ENCODE measurements around the gene HAND2.

The HAND2 gene

DNA sequence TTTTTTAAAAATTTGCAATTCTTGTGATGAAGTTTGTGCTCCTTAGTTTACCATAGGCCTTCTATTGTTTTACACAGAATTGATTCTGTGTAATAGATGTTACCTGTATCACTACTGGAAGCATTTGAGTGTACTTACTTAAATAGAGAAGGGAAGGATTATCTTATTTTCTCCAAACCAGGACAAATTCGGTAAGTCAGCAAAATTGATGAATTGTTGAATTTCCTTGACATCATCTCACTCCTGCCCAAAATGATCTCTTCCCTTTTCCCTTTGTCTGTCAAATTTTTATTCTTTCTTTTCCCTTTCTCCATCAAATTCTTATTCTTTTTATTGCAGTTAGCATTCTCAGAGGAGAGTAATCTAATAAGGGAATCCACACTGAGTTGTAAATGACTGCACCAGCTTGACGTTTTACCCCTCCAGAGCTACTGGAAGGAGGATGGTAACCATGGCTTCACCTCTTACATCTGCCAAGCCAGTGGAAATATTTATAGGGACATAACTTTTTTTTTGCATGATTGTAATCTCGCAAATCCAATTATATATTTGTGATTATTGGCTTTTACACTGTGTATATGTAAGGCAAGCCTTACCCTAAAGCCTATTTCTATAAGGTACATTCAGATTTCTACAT, 42.6 kb upstream of the HAND2 start:
- H4K20me1 ChIP-seq (ENCODE audit: insufficient read depth, low read length, poor library complexity, severe bottlenecking): no peaks in the 10 kb centered on the region
- no peaks in the 10 kb centered on the region for H3K36me3 ChIP-seq (ENCODE audit: insufficient read depth, low read length)
- no peaks in the 10 kb centered on the region for H3K9me2 ChIP-seq (replicated peaks; ENCODE audit: low read depth, low read length)
- H3K79me2 ChIP-seq (ENCODE audit: insufficient read depth, low read length): no peaks in the 10 kb centered on the region
- H3K4me3 ChIP-seq (ENCODE audit: low read length, poor library complexity, severe bottlenecking): no peak overlapping the region
- H3K9me3 ChIP-seq (ENCODE audit: insufficient read depth, low read depth, low read length): no peaks in the 10 kb centered on the region
- no peak for TF ChIP-seq EZH2phosphoT487 (IDR thresholded peaks at IDR 0.05; ENCODE audit: borderline replicate concordance)
- TF ChIP-seq, protein P1, sequence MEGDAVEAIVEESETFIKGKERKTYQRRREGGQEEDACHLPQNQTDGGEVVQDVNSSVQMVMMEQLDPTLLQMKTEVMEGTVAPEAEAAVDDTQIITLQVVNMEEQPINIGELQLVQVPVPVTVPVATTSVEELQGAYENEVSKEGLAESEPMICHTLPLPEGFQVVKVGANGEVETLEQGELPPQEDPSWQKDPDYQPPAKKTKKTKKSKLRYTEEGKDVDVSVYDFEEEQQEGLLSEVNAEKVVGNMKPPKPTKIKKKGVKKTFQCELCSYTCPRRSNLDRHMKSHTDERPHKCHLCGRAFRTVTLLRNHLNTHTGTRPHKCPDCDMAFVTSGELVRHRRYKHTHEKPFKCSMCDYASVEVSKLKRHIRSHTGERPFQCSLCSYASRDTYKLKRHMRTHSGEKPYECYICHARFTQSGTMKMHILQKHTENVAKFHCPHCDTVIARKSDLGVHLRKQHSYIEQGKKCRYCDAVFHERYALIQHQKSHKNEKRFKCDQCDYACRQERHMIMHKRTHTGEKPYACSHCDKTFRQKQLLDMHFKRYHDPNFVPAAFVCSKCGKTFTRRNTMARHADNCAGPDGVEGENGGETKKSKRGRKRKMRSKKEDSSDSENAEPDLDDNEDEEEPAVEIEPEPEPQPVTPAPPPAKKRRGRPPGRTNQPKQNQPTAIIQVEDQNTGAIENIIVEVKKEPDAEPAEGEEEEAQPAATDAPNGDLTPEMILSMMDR (conservative IDR thresholded peaks at IDR 0.05; ENCODE audit: low read length): no peak
- H3K9ac ChIP-seq (ENCODE audit: low read depth, low read length, poor library complexity, severe bottlenecking): no peak overlapping the region
- H3K4me1 ChIP-seq (ENCODE audit: insufficient read depth, low read length, poor library complexity, severe bottlenecking): no peaks in the 10 kb centered on the region
- no peak overlapping the region for H3K4me2 ChIP-seq (ENCODE audit: low read depth, low read length, poor library complexity, severe bottlenecking)
- no peaks in the 10 kb centered on the region for H3K27me3 ChIP-seq (ENCODE audit: insufficient read depth, low read length, poor library complexity, severe bottlenecking)
- H3F3A ChIP-seq (ENCODE audit: low read depth): no peaks in the 10 kb centered on the region
- no peak overlapping the region for H2AFZ ChIP-seq (ENCODE audit: low read length)

GRCh38 chr4:173571620-173572019, 41.6 kb upstream of the HAND2 start:
- H3K27me3 ChIP-seq (ENCODE audit: insufficient read depth, low read length, poor library complexity, severe bottlenecking): no peaks in the 10 kb centered on the region
- no peak overlapping the region for H3K9ac ChIP-seq (ENCODE audit: low read depth, low read length, poor library complexity, severe bottlenecking)
- H2AFZ ChIP-seq (ENCODE audit: low read length): no peak overlapping the region
- no peaks in the 10 kb centered on the region for H3K9me2 ChIP-seq (replicated peaks; ENCODE audit: low read depth, low read length)
- H3K36me3 ChIP-seq (ENCODE audit: insufficient read depth, low read length): no peaks in the 10 kb centered on the region
- no peaks in the 10 kb centered on the region for H4K20me1 ChIP-seq (ENCODE audit: insufficient read depth, low read length, poor library complexity, severe bottlenecking)
- H3K4me1 ChIP-seq (ENCODE audit: insufficient read depth, low read length, poor library complexity, severe bottlenecking): no peaks in the 10 kb centered on the region
- no peak for TF ChIP-seq EZH2phosphoT487 (IDR thresholded peaks at IDR 0.05; ENCODE audit: borderline replicate concordance)
- TF ChIP-seq, protein P1 (conservative IDR thresholded peaks at IDR 0.05; ENCODE audit: low read length): no peak
- H3K4me3 ChIP-seq (ENCODE audit: low read length, poor library complexity, severe bottlenecking): no peak overlapping the region
- no peaks in the 10 kb centered on the region for H3K79me2 ChIP-seq (ENCODE audit: insufficient read depth, low read length)
- no peaks in the 10 kb centered on the region for H3F3A ChIP-seq (ENCODE audit: low read depth)
- H3K4me2 ChIP-seq (ENCODE audit: low read depth, low read length, poor library complexity, severe bottlenecking): no peak overlapping the region
- H3K9me3 ChIP-seq (ENCODE audit: insufficient read depth, low read depth, low read length): no peaks in the 10 kb centered on the region

DNA sequence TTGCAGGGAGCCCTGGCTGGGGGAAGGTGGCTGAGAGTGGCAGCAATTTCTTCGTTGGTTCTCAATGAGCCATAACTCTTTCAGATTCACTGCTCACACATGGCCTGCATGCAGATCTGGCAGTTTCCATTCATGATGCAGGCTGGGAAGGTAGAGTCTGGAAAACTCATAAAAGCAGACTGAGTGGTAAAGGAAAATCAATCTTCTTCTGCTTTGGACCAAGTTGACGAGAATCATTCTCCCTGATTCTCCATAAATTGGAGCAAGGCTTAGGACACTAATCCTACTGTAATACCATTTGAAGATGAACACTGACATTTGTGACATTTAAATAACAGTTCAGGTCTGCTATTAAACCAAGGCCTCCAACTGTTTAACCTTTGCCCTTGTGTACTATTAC, 35.3 kb upstream of the HAND2 start:
- no peaks in the 10 kb centered on the region for H3K9me3 ChIP-seq (ENCODE audit: insufficient read depth, low read depth, low read length)
- H3K4me1 ChIP-seq (ENCODE audit: insufficient read depth, low read length, poor library complexity, severe bottlenecking): no peaks in the 10 kb centered on the region
- H3K79me2 ChIP-seq (ENCODE audit: insufficient read depth, low read length): no peaks in the 10 kb centered on the region
- no peak overlapping the region for H3K4me2 ChIP-seq (ENCODE audit: low read depth, low read length, poor library complexity, severe bottlenecking)
- no peak overlapping the region for H3K9ac ChIP-seq (ENCODE audit: low read depth, low read length, poor library complexity, severe bottlenecking)
- H2AFZ ChIP-seq (ENCODE audit: low read length): no peak overlapping the region
- H3K9me2 ChIP-seq (replicated peaks; ENCODE audit: low read depth, low read length): no peaks in the 10 kb centered on the region
- H3K4me3 ChIP-seq (ENCODE audit: low read length, poor library complexity, severe bottlenecking): no peak overlapping the region
- H3F3A ChIP-seq (ENCODE audit: low read depth): no peaks in the 10 kb centered on the region
- no peaks in the 10 kb centered on the region for H3K27me3 ChIP-seq (ENCODE audit: insufficient read depth, low read length, poor library complexity, severe bottlenecking)
- no peaks in the 10 kb centered on the region for H4K20me1 ChIP-seq (ENCODE audit: insufficient read depth, low read length, poor library complexity, severe bottlenecking)
- no peaks in the 10 kb centered on the region for H3K36me3 ChIP-seq (ENCODE audit: insufficient read depth, low read length)
- TF ChIP-seq EZH2phosphoT487 (IDR thresholded peaks at IDR 0.05; ENCODE audit: borderline replicate concordance): no peak
- TF ChIP-seq, protein P1 (conservative IDR thresholded peaks at IDR 0.05; ENCODE audit: low read length): no peak

Data from Loucy (cell line).